Cardiac muscle cell (in vitro differentiated cells and primary cell): ENCODE data around the gene ERAP2. TPM values are rescaled to one million over a fixed set of nuclear protein-coding genes. Genes with fewer than 3 reads are reported as not detected.
"Not testable (repeated sequence)": the region's sequence is repeated elsewhere in the genome, so short reads cannot be mapped to it uniquely, and the experiment has no call there.

ENCODE experiments used
- DNase-seq, 2 donors: peaks; one replicate each; pipeline versions ENCODE4 v3.0.0 to v3.0.0-alpha.2; 2010 to 2017; ENCODE audit warnings: low read depth in 1 of 2, low spot score in 1 of 2
- H3K27ac ChIP-seq: fragments of 200-600 bp; sonication (generic); 2 replicates; pipeline ENCODE4 v1.5.1; 2016
- H3K27me3 ChIP-seq: fragments of 200-600 bp; sonication (generic); 2 replicates; pipeline ENCODE4 v1.6.0; 2016; ENCODE audit warnings: control low read depth
- H3K36me3 ChIP-seq: fragments of 200-600 bp; sonication (generic); 2 replicates; pipeline ENCODE4 v1.5.1; 2016; ENCODE audit warnings: control low read depth
- H3K4me1 ChIP-seq: fragments of 200-600 bp; sonication (generic); 2 replicates; pipeline ENCODE4 v1.8.1; 2017; ENCODE audit warnings: low read depth, mild to moderate bottlenecking, mixed run types
- H3K4me3 ChIP-seq: fragments of 200-600 bp; sonication (generic); 2 replicates; pipeline ENCODE4 v1.5.1; 2016; ENCODE audit warnings: mild to moderate bottlenecking
- H3K9me3 ChIP-seq: fragments of 200-600 bp; sonication (generic); 2 replicates; pipeline ENCODE4 v1.5.1; 2017; ENCODE audit warnings: low read depth, mild to moderate bottlenecking, control low read depth
- polyA plus RNA-seq: library from polyadenylated mRNA; unstranded; fragments of >200 nt; fragmentation: Nextera tagmentation; extraction: Ambion mirVana; gene quantifications from 2 replicates; pipeline ENCODE4 v1.2.1, GENCODE V29; 2016
- total RNA-seq: library from RNA; depleted of rRNA; stranded (reverse); fragments of >200 nt; gene quantifications from 2 replicates; pipeline ENCODE4 v1.2.3, GENCODE V29; 2016
- TF ChIP-seq, protein P1 (sequence below): IDR thresholded peaks from 2 replicates; pipeline ENCODE4 v1.5.1; 2012; ENCODE audit warnings: low read depth, mild to moderate bottlenecking, low read length

Gene ERAP2
- total and polyA plus RNA-seq, 2 experiments from 2014 or later, result 0.35 TPM; not detected in 1

GRCh38 chr5:96930589-96930988, 54.3 kb downstream of the ERAP2 start:
- Histone ChIP-seq H3K36me3 (no peaks in the 10 kb centered on the region), H3K9me3 (no peaks in the 10 kb centered on the region), H3K4me1 (peaks cover 42% of the 10 kb centered on the region), H3K27me3 (no peaks in the 10 kb centered on the region), H3K4me3 (no peak overlapping the region), H3K27ac (peak overlapping the region; percentile 24)
- TF ChIP-seq, protein P1, sequence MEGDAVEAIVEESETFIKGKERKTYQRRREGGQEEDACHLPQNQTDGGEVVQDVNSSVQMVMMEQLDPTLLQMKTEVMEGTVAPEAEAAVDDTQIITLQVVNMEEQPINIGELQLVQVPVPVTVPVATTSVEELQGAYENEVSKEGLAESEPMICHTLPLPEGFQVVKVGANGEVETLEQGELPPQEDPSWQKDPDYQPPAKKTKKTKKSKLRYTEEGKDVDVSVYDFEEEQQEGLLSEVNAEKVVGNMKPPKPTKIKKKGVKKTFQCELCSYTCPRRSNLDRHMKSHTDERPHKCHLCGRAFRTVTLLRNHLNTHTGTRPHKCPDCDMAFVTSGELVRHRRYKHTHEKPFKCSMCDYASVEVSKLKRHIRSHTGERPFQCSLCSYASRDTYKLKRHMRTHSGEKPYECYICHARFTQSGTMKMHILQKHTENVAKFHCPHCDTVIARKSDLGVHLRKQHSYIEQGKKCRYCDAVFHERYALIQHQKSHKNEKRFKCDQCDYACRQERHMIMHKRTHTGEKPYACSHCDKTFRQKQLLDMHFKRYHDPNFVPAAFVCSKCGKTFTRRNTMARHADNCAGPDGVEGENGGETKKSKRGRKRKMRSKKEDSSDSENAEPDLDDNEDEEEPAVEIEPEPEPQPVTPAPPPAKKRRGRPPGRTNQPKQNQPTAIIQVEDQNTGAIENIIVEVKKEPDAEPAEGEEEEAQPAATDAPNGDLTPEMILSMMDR, result no peak
- DNase-seq, result no peak

DNA sequence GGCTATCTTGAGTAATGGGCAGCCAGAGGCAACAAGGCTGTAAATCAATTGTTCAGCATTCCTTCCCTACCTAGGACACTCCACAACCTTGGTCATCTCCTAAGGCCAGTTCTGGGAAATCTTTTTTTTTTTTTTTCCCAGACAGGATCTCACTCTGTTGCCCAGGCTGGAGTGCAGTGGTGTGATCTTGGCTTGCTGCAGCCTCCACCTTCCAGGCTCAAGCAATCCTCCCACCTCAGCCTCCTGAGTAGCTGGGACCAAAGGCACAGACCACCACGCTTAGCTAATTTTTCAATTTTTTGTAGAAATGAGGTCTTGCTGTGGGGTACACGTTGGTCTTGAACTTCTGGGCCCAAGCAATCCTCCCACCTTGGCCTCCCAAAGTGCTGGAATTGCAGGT, 54.7 kb downstream of the ERAP2 start:
- H3K4me1 ChIP-seq, result peaks cover 42% of the 10 kb centered on the region
- not testable (repeated sequence) for DNase-seq, H3K9me3 ChIP-seq, H3K27ac ChIP-seq, H3K4me3 ChIP-seq, H3K36me3 ChIP-seq, H3K27me3 ChIP-seq

- H3K9me3 ChIP-seq, result no peaks in the 10 kb centered on the region
- TF ChIP-seq, protein P1, result no peak
- no peak overlapping the region for H3K4me3 ChIP-seq
- H3K4me1 ChIP-seq, result peaks cover 42% of the 10 kb centered on the region
- DNase-seq, result no peak
- H3K36me3 ChIP-seq, result no peaks in the 10 kb centered on the region
- H3K27me3 ChIP-seq, result no peaks in the 10 kb centered on the region
- H3K27ac ChIP-seq, result no peak overlapping the region
Observed at GRCh38 chr5:96931605-96932004, 55.3 kb downstream of the ERAP2 start.

DNA sequence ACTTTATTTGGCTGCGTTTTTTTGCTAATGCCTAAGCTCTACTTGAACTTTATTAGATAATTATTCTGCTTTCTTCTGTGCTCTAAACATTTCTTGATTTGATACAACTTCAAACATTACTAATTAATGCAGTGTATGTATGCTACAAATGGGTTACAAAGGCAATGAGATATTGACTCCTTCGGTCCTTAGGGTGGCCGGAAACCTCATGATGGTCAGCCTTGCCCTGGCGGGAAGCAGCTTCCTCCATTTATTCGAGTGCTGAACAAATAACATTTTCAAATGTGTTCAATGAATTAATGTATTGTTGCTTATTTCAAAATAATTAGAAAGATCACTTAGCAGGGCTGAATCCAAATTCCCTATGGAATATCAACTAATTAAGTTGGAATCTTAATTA, 55.7 kb downstream of the ERAP2 start:
- no peak for DNase-seq
- Histone ChIP-seq H3K27me3 (no peaks in the 10 kb centered on the region), H3K27ac (no peak overlapping the region), H3K4me1 (peaks cover 42% of the 10 kb centered on the region), H3K36me3 (no peaks in the 10 kb centered on the region), H3K9me3 (no peaks in the 10 kb centered on the region), H3K4me3 (no peak overlapping the region)
- TF ChIP-seq, protein P1, result no peak

DNA sequence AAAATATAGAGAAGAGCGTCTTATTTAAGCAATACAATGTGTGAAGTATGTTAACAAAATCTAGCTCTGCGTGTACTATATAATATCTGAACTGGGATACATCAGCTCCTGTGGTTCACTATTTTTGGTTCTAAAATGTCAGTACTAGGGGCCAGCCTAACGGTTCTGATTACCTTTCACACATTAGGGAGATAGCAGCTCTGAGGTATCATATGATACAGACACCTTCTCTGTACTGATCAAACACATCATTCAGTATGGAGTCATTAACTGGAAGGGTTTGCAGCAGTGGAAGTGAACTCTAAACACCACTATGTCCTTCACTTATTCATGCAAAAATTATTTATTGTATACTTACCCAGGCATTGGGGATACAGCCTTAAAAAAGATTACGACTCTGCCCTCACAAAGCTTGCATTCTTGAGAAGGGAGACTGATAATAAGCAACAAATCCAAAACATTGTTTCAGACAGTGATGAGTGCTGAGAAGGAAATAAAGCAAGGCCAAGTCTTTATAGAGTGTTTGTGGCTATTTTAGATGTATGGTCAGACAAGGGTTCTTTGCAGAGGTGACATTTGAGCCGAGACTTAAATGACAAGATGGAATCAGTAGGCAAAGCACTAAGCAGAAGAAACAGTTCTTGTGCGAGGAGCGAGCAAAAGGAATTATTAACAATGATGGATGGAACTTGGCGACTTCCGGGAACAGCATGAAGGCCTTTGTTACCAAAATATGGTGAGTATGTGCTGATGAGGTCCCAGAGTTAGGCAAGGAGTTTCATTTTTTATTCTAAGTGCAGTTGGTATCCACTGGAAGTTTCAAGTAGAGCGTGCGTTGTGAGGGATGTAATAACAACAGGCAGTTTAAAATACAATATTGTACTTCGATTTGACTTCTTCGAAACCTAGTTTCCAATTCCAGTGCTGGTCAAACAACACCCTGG, 57.7 kb downstream of the ERAP2 start:
- Histone ChIP-seq H3K4me3 (peak overlapping the region; percentile 74), H3K4me1 (peaks cover 60% of the 10 kb centered on the region), H3K27me3 (no peaks in the 10 kb centered on the region), H3K9me3 (no peaks in the 10 kb centered on the region), H3K36me3 (no peaks in the 10 kb centered on the region), H3K27ac (peak overlapping the region; percentile 91)
- TF ChIP-seq, protein P1, result no peak
- peak in 1 of 2 donors; percentile 15 for DNase-seq
